Activated T-cell treated with anti-CD3 and anti-CD28 coated beads for 1 hour (primary cell): ENCODE measurements around the gene RBM17.
A peak's percentile ranks its signal among the peaks of the same experiment; 100 is the strongest.
"Not testable (repeated sequence)": the region's sequence is repeated elsewhere in the genome, so short reads cannot be mapped to it uniquely, and the experiment has no call there.

Experiments
- DNase-seq: peaks from one replicate; pipeline ENCODE4 v3.0.0-alpha.2; 2020; ENCODE audit warnings: low read depth

Gene RBM17

DNA sequence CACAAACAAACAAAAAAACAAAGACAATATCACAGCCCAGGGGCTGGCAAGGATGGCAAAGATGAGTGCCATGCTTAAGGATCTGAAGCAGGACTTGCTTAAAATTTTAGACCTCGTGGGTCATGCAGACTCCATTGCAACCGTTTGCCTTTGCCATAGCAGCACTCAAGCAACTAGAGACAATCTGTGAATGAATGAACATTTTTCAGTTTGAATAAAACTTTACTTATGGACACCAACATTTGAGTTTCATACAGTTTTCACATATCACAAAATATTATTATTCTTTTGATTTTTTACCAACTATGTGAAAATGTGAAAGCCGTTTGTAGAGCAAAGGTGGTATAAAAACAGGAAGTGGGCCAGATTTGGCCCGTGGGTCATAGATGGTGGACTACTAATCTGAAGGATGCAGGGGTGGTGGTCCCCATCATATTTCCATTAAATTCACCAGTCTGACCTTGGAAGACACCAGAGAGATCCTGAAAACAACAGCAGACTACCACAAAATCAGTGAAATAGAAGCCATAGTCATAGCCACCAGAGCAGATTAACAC, 8.3 kb upstream of the RBM17 start:
- no peak for DNase-seq

DNA sequence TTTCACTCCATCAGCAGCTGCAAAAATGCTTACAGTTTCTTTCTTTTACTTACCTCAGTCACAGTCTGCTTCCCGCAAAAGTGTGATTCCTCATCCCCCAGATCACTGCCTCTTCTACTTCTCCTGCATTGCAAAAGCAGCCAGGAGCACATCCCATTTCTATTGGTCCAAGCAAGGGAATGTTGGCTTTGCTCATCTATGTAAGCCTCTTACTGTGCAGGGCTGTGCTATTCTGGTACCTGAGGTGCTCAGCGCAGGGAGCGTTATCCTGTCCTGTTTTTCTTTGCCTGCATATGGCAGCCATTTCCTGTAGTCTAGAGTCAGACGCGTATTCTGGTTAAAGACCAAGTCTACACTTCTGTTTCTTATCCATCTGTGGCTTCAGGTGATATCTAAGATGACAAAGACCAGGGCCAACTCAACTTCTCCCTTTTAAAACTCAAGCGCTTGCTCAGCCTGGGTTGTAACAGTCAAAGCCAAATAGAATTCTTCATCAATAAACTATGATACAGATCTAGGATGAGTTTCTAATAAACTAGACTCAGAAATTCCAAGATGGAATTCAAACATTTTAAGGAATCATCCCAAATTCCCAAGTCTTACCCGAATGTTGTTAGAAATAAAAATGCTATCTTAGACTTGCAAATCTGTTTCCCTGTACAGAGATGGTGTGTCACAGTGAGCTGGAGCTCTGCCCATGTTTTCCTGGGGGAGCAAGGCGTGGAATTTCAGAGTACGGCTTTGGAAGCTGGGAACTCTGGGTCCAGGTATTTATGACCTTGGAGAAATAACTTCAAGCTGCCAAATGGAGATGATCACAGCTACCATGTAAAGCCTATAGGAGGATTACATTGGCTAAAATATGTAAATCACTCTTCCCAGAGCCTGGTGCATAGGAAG, 6.1 kb upstream of the RBM17 start:
- no peak for DNase-seq

DNA sequence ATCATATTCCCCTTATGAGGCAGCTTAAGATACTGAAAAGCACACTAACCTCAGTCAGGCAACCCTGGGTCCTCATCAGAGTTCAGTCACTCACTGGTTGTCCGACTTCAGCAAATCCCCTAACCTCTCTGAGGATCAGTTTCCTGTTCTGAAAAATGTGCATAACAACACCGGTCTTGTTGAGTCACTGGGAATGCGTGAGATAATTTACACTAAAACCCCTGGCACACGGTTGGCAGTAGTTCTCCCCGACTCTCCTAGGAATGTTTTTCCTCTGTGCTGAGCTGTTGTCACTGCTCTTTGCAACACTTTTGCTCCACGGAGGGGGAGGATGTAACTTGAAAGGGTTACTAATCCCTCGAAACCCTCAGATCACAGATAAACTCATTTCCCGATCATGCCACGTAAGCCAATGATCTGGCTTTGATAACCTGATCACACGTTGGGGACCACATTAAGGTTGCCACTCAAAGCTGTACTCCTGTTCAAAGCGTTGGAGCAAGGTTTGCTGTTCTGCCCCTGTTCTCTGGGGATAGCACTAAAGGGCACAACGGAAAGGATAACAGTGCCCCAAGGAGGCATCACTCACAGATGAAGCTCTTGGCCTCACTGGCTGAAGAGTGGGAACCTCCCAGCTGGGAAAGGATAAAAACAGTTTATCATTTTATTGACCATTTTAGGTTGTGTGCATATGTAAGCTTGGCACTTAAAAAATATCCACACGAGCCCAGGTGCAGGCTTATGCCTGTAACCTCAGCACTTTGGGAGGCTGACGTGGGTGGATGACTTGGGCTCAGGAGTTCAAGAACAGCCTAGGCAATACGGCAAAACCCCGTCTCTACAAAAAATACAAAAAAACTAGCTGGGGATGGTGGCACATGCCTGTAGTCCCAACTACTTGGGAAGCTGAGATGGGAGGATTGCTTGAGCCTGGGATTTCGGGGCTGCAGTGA, 5.0 kb upstream of the RBM17 start:
- DNase-seq, result no peak

DNA sequence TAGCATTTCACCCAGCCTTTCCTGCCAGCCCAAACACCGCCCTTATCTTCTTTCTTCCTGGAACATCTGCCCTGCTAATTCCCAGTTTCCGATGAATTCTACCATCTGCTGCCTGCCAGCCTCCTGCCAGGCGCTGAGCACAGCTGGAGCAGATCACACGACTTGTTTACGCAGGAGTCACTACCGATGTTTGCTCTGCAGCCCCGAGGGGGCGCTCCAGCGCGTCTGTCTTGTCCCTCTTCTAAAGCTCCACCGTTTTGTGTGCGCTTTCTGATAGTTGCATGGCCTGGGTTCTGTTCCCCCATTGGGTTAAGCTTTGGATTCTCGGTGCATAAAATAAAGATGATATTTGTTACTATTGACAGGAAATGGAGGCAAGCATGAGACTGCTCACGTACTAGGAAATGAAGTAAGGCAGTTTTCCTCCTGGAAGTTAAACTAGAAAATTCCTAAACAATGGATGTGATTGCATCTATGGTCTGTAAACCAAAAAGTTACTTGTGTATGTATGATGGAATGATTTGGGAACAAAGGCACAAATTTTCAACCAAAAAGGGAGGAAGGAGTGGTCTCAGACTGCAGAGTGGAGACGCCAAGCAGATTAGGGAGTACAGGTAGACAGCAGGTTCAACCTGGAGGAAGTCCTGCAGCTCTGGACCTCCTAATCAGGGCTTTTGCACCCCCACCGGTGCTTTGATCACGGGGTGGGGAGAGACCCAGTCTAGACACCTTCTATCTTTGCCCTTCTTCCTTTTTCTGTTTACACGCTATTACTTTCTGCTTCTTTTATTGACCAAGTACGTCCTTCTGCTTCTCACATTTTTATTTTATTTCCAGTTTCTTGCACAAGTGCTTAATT, 2.2 kb upstream of the RBM17 start:
- peak; percentile 82 for DNase-seq

DNA sequence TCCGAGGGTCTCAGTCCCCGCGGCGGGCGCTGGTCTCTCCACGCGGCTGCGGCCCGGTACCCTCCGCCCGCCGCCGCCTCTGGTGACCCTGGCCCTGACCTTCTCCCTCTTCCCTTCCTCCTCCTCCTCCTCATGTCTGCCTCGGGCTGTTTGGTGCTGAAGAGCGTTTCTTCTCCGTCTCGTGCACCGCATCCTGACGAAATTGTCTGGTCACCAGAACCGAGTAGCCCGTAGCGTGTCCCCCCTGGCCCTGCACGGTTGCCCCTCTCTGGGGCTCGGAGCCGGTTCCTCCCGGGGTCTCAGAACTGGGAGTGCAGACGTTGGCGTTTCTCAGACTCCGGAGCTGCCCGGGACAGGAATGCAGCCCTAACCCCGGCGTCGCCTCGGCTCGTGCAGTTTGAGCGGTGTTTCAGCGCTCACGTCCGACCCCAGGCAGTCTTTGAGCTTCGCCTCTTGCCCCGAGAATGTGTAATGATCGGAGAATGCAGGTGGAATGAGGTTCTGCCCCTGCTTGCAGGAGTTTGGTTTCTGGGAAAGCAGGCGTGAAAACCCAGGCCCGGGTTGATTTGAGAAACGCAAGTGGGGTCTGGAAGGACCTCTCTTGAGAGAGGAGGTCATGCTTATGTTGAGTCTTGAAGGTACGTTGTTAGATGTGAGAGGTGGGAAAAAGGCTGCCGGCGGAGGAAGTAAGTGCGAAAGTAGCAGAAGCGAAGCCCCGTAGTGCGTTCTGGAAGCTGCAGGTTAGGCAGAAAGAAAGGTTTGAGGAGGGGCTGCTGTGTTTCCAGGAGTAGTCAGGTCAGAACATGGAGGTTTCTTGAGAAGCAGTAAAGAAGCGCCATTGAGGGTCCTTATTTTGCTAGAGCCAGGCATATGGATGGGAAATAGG, 743 bp downstream of the RBM17 start:
- DNase-seq, result no peak

DNA sequence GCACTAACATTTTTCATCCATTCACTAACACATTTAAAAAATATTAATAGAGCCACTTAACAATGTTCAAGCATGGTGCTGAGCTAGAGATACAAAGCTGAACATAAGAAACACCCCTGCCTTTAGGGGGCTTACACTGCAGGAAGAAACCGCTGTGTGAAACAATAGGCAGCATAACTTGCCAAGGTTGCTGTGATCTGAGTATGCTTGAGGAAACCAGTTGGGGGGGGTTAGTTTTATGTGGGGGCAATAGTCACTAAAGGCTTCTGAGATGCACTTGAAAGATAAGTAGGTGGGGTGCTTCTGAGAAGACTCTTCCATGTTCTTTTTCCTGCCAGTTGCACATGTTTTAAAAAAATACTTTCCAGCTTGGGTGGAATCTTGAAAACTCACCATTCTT, 2.8 kb downstream of the RBM17 start:
- DNase-seq, result no peak

DNA sequence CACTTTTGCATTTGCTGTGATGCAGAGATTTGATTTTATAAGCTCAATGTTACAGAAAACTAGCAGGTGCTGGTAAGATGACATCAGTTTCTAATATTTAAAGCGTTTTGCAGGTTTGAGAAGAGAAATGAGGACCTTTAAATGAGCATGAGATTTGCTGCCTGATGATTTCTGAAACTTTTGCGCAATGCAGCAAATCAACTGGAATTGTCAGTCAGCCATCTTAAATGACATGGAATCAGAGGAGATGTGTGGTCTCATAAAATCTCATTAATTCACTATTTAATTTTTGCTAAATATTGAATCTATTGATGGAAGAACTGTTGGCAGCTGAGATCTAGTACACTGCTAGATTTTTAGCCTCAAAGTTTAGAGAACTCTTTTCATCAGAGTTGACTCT, 3.9 kb downstream of the RBM17 start:
- DNase-seq, result no peak

DNA sequence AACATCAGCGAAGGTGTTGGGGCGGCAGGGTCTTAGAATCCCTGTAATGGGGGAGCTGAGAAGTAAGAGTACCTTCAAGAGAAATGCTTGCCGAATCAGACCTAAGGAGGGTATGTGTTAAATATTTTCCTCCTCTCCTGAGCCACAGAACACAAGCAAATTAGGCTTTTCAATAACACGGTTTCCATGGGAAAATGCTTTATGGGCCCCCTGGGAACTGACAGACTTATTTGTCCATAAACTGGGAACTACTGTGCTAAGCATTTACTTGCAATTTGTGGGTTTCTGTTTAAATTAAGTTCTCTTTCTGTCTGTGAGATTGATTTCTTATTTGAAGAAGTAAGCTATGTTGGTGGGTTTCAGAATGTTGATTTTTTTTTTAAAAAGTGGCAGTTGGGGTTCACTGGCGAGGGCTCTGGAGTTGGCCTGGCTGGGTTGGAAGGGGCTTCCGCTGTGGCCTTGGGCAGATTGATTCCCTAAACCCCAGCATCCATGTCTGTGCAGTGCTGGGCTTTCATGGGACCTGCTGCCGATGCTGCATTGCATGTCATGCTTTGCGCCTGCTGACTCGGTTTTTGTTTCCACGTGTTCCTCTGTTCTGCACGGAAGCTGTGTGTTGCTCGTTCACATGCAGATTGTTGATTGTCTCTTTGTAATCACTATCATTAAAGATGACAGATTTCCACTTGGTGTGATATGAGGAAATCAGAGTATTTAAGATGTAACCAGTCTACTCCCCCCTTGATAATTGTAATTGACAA, 7.2 kb downstream of the RBM17 start:
- DNase-seq, result no peak

DNA sequence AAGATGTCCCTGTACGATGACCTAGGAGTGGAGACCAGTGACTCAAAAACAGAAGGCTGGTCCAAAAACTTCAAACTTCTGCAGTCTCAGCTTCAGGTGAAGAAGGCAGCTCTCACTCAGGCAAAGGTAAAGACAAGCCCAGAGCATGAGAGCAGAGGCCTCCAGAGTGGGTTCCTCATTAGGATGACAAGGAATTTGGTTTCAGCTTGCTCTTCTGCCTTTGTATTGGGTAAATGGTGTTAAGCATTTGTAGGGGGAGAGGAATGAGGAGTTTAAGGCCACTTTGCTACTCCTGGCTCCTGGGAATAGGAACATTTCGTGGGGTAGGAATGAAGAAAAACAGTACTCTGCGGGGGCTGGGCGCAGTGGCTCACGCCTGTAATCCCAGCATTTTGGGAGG, 8.2 kb downstream of the RBM17 start:
- DNase-seq, result no peak

DNA sequence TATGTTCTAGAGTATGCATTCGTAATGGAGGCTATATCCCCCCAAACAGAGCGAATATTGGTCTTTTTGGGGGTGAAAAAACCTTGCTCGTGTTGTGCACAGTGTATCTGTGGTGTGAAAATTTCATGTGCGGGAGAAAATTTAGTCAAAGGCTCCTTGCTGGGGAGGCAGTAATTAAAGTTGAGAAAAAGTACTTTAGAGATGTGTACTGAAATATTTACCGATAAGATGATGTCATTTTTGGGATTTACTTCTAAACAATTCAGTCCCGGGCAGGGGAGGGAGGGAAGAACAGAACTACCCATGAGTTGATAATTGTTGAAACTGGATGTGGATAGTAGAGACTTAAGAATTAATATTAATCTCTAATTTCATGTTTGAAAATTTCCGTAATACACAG, 9.3 kb downstream of the RBM17 start:
- no peak for DNase-seq

DNA sequence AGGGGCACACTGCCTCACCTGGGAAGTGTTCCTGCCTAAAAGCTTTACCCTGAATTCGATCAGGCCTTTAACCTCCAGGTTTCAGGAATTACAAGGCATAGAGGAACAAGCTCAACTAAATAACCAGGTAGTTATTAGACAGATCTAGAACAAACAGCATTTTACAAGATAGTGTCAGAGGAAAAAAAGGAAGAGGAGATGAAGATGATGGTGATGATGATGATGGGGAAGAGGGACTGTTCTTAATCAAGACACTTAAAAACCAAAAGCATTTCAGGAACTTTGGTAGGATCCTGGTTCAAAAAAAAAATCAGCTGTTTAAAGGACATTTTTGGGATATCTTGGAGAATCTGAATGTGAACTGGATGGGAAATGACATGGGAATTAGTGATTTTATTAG, 11.5 kb downstream of the RBM17 start:
- no peak for DNase-seq

DNA sequence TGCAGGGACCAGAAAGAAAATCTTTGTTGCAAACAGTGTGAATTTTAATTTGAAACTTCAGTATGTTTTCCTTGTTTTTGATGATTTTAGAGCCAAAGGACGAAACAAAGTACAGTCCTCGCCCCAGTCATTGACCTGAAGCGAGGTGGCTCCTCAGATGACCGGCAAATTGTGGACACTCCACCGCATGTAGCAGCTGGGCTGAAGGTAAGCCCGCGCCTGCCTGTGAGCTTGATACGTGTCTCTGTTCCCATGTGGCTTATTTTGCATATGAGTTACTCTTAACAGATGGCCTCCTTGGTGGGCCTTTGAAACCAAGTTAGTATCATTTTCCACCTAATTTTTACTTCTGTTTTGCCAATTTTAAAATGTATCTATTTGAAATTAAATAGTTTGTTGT, 12.3 kb downstream of the RBM17 start:
- no peak for DNase-seq

DNA sequence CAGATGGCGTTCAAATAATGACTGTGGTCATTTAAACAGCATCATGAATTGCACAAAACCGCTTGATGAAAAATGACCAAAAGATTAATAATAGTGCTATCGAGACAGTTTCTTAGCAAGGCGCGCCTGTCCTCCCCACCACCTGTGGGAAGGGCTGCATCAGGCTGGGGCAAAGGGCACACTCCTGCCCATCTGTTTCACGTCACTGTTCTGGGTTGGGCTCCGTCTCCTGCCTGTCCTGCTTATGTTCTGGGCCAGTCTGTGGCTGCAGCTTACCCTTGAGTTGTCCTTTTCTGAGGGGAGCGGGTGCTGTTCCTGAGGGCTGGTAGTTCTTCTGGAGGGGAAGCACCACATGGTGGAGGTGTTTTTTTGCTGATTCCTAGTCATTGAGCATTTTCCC, 13.3 kb downstream of the RBM17 start:
- no peak for DNase-seq

DNA sequence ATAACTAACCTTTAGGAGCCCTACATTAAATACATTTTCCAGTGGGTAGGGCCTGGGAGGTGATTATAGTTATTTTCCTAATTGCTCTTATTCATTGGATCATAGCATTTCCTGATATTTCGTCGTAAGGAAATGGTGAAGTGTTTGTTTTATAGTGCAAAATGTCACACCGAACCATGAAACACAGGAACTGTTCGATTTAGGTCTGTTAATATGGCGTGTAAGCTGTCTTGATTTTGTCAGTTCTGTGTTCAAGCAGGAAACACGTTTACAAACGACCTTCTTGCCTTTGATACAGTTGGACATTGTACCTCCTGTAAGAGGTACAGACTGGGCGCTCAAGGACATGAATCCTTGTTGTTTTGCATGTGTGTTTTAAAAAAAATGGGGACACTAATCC, 14.8 kb downstream of the RBM17 start:
- DNase-seq, result no peak

DNA sequence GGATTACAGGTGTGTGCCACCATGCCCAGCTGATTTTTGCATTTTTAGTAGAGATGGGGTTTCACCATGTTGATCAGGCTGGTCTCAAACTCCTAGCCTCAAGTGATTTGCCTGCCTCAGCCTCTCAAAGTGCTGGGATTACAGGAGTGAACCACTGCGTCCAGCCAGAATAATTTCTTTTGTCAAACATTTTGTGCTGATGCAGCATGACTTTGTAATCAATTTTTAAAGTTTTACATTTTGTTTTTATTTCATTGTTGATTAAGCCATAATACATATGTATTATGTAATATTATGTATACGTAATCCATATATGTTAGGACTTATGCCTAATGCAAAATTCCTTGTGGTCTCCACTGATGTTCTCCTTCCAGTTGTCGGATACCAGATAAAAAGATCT, 18.8 kb downstream of the RBM17 start:
- DNase-seq, result not testable (repeated sequence)

DNA sequence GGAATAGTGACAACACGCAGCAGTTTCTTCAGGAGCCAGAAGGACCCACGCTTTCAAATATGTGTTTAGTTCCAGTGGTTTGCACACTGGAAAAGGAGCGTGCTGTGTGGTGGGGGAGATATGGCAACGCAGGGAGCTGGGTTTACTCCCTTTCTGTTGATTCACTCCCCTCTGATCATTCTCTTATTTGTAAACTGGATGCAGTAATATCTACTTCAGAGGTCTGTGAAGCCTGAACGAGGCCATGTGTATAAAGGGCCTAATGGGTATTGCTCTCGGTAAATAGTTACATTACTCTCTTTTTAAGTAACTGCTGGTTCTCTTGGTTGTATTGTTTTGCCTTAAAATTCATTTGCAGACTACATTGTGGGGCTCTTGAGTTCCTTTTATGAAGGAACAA, 19.2 kb downstream of the RBM17 start:
- DNase-seq, result no peak

DNA sequence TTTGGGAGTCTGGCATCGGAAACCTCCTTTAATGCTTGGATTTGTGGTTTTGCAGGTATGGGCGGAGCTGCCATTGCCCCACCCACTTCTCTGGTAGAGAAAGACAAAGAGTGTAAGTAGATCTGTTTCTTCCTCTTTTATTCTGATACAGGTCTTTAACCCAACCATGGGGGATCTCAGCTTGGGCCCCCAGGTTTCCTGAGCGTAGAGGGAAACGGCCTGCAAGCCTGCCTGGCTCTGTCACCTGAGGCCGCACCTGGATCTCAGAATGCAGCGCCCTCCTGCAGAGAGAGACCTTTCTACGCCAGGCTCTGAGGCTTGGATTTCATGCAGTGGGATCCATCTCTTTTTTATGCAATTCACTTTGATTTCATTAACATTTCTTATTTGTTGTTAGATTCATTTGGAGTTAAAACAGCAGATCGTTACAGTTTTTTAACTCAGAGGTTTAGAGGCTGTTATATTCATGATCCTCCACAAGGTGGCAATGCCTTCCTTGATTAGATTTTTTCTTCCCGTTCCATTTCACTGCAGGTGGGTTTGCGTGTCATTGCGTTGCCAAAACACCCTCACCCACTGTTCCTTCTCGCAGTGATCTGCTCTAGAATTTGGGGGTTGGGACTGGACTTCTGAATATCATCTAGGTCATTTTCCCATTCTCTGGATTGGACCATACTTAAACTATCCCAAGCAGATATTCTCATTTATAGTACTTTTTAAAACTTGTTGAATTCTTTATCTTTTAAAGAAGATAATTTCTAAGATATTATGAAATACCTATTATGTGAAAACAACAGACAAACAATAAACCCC, 20.0 kb downstream of the RBM17 start:
- DNase-seq, result no peak

DNA sequence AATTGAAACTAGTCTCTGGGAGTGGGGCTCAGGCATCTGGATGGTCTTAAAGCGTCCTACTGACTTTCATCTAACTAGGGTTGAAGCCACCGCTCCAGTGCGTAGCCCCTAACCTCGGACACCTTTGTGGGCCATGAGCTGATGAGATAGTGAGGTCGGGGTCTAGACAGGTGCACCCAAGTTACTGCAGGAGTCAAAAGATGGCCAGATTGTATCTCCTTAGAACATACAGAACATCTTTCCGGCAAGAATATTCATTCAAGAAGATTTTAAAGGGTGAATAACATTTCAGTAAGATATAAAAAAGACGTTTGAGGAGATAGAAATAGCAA, 20.6 kb downstream of the RBM17 start:
- DNase-seq, result no peak

DNA sequence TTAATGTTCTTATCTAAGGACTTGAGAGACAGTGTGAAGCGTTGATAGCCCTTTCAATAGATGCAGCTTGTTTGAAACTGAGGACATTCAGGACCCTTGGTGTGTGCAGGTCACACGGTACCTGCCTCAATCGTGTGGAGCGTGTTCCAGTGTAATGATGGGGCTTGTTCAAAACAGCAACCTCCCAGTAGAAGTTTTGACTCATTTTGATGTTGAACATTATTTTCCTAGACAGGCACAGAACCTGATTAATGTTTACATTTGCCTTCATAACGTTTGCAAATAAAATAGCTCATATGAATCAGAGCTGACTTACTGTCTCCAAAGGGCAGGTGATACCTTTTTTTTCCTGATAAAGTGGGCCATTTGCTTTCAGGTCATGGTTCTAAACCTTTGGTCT, 21.3 kb downstream of the RBM17 start:
- no peak for DNase-seq
